ENCODE measurements around the gene ERBB2. TPM values are rescaled to one million over a fixed set of nuclear protein-coding genes. Genes with fewer than 3 reads are reported as not detected.

ERBB2 gene
- total RNA-seq, 2 donors from 2014 or later = 110 to 133 TPM

DNA sequence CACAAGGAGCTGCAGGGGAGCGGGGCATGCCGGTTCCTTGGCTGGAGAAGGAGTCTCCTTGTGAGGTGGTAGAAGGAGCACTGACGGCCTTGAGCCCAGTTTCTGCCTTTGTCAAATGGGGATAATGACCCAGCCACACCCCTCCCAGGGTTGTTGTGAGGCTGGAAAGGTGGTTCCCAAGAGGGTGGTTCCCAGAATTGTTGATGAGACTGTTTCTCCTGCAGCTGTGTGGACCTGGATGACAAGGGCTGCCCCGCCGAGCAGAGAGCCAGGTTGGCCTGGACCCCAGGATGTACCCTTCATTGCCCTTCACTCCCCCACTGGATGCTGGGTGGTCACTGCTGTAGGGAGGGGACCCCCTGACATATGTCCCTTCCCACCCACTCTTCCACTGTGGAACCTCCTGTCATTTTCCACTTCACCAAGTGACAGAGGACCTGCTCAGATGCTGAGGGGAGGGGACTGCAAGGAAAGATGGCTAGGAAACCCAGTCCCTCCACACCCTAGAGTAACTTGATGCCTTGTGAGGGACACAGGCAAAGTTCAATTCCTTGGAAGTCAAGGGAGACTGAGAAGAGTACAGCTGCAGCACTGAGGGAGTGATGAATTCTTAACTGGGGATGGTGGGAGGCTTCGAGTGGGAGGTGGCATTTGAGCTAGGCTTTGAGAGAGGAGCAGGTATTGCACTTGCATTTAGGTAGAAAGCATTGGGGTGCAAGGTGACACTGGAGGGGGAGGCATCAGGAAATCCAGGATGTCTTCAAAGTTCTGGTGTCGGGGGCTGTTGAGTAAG is 19.9 kb downstream of the ERBB2 start:
- H3K4me1 ChIP-seq (ENCODE audit: control insufficient read depth, insufficient read depth, low read length) = no peaks in the 10 kb centered on the region
- Mint-ChIP-seq H3K27me3 (ENCODE audit: insufficient read depth) (no peaks in the 10 kb centered on the region), H3K4me3 (no peak overlapping the region), H3K4me1 (no peaks in the 10 kb centered on the region), H3K36me3 (ENCODE audit: low read depth) (peaks cover 61% of the 10 kb centered on the region), H3K27ac (no peak overlapping the region), H3K9me3 (no peaks in the 10 kb centered on the region)
- peaks cover 69% of the 10 kb centered on the region for H3K36me3 ChIP-seq (ENCODE audit: control insufficient read depth, insufficient read depth, low read length)
- H3K9ac ChIP-seq (ENCODE audit: extremely low read depth, low read length, poor library complexity, severe bottlenecking) = no peak overlapping the region
- H3K27ac ChIP-seq (ENCODE audit: low read depth, low read length) = no peak overlapping the region
- no peak overlapping the region for H3K4me3 ChIP-seq (ENCODE audit: low read length)
- H3K9me3 ChIP-seq (ENCODE audit: control insufficient read depth, low read length) = no peaks in the 10 kb centered on the region
- DNase-seq = no peak
- H3K27me3 ChIP-seq (ENCODE audit: control insufficient read depth, insufficient read depth, low read length, poor library complexity, severe bottlenecking) = no peaks in the 10 kb centered on the region
- WGBS, 2 experiments (ENCODE audit: insufficient coverage in 1 of 2, insufficient read length in 1 of 2) = 94% methylated on average over 4 to 7 of the region's 7 CpGs
- TF ChIP-seq, protein P1, sequence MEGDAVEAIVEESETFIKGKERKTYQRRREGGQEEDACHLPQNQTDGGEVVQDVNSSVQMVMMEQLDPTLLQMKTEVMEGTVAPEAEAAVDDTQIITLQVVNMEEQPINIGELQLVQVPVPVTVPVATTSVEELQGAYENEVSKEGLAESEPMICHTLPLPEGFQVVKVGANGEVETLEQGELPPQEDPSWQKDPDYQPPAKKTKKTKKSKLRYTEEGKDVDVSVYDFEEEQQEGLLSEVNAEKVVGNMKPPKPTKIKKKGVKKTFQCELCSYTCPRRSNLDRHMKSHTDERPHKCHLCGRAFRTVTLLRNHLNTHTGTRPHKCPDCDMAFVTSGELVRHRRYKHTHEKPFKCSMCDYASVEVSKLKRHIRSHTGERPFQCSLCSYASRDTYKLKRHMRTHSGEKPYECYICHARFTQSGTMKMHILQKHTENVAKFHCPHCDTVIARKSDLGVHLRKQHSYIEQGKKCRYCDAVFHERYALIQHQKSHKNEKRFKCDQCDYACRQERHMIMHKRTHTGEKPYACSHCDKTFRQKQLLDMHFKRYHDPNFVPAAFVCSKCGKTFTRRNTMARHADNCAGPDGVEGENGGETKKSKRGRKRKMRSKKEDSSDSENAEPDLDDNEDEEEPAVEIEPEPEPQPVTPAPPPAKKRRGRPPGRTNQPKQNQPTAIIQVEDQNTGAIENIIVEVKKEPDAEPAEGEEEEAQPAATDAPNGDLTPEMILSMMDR (conservative IDR thresholded peaks at IDR 0.05) = no peak

DNA sequence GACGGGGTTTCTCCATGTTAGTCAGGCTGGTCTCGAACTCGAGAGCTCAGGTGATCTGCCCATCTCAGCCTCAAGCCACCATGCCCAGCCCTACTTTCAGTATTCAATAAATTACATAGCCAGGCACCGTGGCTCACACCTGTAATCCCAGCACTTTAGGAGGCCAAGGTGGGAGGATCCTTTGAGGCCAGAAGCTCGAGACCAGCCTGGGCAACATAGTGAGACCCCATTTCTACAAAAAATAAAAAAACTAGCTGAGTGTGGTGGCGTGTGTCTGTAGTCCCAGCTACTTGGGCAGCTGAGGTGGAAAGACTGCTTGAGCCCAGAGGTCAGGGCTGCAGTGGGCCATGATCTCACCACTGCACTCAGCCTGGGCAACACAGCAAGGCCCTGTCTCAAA is 22.2 kb downstream of the ERBB2 start:
- Mint-ChIP-seq H3K9me3 (no peaks in the 10 kb centered on the region), H3K27me3 (ENCODE audit: insufficient read depth) (no peaks in the 10 kb centered on the region), H3K4me1 (no peaks in the 10 kb centered on the region), H3K27ac (no peak overlapping the region), H3K4me3 (no peak overlapping the region), H3K36me3 (ENCODE audit: low read depth) (peaks cover 70% of the 10 kb centered on the region)
- Histone ChIP-seq H3K27ac (ENCODE audit: low read depth, low read length) (no peak overlapping the region), H3K4me3 (ENCODE audit: low read length) (no peak overlapping the region), H3K36me3 (ENCODE audit: control insufficient read depth, insufficient read depth, low read length) (peaks cover 73% of the 10 kb centered on the region), H3K9me3 (ENCODE audit: control insufficient read depth, low read length) (no peaks in the 10 kb centered on the region), H3K9ac (ENCODE audit: extremely low read depth, low read length, poor library complexity, severe bottlenecking) (no peak overlapping the region), H3K27me3 (ENCODE audit: control insufficient read depth, insufficient read depth, low read length, poor library complexity, severe bottlenecking) (no peaks in the 10 kb centered on the region), H3K4me1 (ENCODE audit: control insufficient read depth, insufficient read depth, low read length) (no peaks in the 10 kb centered on the region)
- TF ChIP-seq, protein P1 (conservative IDR thresholded peaks at IDR 0.05) = no peak
- DNase-seq = no peak
- WGBS, 2 experiments (ENCODE audit: insufficient coverage in 1 of 2, insufficient read length in 1 of 2) = 90 to 94% methylated on average over 2 to 6 of the region's 6 CpGs

DNA sequence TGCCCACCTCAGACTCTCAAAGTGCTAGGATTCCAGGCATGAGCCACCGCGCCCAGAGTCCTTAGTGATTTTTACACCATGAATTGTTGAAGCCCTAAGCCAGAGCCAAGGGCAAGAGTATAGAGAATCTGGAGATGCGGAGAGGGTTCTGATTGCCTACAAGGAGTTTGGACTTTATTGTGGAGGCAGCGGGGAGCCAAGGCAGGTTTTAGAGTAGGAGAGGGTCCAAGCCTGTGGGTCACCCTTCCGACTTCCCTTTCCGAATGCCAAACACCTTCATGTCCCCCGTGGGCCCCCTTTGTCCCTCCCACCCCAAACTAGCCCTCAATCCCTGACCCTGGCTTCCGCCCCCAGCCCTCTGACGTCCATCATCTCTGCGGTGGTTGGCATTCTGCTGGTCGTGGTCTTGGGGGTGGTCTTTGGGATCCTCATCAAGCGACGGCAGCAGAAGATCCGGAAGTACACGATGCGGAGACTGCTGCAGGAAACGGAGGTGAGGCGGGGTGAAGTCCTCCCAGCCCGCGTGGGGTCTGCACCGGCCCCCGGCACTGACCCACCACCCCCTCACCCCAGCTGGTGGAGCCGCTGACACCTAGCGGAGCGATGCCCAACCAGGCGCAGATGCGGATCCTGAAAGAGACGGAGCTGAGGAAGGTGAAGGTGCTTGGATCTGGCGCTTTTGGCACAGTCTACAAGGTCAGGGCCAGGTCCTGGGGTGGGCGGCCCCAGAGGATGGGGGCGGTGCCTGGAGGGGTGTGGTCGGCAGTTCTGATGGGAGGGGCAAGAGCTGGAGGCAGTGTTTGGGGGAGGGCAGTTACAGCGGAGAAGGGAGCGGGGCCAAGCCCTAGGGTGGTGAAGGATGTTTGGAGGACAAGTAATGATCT is 23.3 kb downstream of the ERBB2 start:
- Mint-ChIP-seq H3K4me1 (no peaks in the 10 kb centered on the region), H3K27me3 (ENCODE audit: insufficient read depth) (no peaks in the 10 kb centered on the region), H3K36me3 (ENCODE audit: low read depth) (peaks cover 67% of the 10 kb centered on the region), H3K27ac (no peak overlapping the region), H3K9me3 (no peaks in the 10 kb centered on the region), H3K4me3 (no peak overlapping the region)
- Histone ChIP-seq H3K4me3 (ENCODE audit: low read length) (no peak overlapping the region), H3K4me1 (ENCODE audit: control insufficient read depth, insufficient read depth, low read length) (no peaks in the 10 kb centered on the region), H3K27ac (ENCODE audit: low read depth, low read length) (no peak overlapping the region), H3K9me3 (ENCODE audit: control insufficient read depth, low read length) (no peaks in the 10 kb centered on the region), H3K9ac (ENCODE audit: extremely low read depth, low read length, poor library complexity, severe bottlenecking) (no peak overlapping the region), H3K36me3 (ENCODE audit: control insufficient read depth, insufficient read depth, low read length) (peaks cover 67% of the 10 kb centered on the region), H3K27me3 (ENCODE audit: control insufficient read depth, insufficient read depth, low read length, poor library complexity, severe bottlenecking) (no peaks in the 10 kb centered on the region)
- TF ChIP-seq, protein P1 (conservative IDR thresholded peaks at IDR 0.05) = no peak
- peak; percentile 90 for DNase-seq
- WGBS, 2 experiments (ENCODE audit: insufficient coverage in 1 of 2, insufficient read length in 1 of 2) = 86 to 91% methylated on average over 19 to 34 of the region's 34 CpGs
